GM12874 (cell line): ENCODE data around the gene DLEU7.

Experiments
- TF ChIP-seq, protein P1 (sequence below): IDR thresholded peaks from 2 replicates; pipeline ENCODE4 v1.5.1; 2011; ENCODE audit warnings: low read depth, mild to moderate bottlenecking, control low read depth, low read length, moderate library complexity; ENCODE audit not compliant: insufficient read depth

Gene DLEU7

DNA sequence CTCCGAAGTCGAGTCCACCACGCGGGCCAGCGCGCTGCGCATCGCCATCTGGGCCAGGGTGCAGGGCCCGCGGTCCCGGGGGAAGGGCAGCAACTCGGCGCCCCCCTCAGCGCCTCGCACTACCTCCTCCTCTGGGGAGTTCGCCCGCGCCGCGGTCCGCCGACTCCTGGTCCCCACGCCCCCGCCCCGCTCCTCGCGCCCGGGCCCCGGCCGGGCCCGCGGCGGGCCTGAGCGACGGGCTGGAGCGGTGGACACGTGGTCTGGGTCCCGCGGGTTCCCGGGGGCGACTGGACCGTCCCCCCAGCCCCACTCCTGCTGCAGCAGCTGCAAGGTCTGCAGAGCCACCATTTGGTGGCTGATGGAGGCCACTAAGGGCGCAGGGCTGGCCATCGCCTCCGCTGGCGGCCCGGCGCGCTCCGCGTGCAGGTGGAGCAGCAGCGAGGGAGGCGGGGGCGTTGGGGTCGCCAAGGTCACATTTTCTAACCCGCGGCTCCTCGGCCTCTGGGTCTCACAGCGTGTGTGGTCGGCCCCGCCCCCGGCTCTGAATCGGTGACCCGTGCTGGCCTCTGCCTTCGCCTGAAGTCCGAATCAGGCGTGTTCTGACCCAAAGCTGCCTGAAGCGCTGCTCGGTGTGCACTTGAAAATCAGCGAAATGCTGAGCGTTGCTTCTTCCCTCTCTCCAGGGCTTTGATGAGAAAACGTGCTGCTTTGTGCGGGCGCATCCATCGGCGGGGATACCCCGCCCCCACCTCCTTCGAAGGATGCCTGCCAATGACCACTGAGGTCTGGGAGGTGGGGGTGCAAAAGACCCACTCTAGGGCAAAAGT, at the start of gene DLEU7:
Gene DLEU7, minus strand, starts transcription at position 436 of the 827 bp plus-strand sequence. Its CDS starts 46 bp downstream, at position 390.
- TF ChIP-seq, protein P1, sequence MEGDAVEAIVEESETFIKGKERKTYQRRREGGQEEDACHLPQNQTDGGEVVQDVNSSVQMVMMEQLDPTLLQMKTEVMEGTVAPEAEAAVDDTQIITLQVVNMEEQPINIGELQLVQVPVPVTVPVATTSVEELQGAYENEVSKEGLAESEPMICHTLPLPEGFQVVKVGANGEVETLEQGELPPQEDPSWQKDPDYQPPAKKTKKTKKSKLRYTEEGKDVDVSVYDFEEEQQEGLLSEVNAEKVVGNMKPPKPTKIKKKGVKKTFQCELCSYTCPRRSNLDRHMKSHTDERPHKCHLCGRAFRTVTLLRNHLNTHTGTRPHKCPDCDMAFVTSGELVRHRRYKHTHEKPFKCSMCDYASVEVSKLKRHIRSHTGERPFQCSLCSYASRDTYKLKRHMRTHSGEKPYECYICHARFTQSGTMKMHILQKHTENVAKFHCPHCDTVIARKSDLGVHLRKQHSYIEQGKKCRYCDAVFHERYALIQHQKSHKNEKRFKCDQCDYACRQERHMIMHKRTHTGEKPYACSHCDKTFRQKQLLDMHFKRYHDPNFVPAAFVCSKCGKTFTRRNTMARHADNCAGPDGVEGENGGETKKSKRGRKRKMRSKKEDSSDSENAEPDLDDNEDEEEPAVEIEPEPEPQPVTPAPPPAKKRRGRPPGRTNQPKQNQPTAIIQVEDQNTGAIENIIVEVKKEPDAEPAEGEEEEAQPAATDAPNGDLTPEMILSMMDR: no peak

DNA sequence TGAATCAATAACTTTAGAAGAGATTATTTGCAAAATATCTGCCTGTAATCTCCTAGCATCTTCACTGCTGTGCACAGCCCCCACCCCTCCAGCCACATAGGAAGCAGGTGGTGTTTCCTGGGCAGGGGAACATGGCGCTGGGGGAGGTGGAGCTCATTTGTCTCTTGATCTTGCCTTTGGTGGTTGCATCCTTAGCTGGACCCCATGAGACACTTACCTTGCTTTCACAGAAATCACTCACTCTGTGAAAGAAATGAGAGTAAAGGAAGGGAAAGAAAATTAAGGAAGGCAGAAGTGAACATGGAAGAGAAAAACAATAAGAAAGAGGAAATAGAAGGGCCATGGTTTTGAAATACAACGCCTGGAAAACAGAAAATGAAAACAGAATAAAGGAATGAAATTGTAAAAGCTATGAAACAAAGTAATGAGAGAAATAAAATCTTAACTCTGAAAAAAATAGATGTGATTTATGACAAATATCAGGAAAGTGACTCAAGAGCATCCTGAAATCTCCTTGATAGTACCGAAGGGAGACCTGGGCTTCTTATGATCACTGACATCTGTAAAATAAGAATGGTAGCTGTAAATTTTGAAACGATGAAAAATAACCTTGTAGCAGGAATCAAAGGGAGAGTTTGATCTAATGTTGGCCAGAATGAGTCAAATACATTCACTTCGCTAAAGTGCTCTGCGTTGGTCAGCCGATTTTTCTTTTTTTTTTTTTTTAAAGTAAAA, 48.9 kb upstream of the DLEU7 start:
- TF ChIP-seq, protein P1: no peak

DNA sequence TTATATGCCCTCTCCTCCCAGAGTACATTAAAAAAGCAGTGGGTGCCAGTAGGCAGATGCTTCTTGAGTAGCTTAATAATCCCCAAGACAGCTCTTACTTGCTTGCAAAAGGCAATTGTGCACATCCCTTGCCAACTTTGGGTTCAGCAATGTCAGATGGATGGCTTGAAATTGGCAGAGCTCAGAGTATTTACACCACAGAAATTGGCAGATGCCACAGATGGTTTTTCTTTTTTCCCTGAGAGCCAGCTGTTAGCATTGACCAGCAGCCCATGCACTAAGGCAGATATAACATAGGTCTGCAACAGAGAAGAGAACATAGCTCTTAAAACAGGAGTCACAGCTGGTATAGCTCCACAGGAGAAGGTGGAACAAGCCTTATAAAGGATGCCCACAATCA, 47.7 kb upstream of the DLEU7 start:
- TF ChIP-seq, protein P1: no peak

DNA sequence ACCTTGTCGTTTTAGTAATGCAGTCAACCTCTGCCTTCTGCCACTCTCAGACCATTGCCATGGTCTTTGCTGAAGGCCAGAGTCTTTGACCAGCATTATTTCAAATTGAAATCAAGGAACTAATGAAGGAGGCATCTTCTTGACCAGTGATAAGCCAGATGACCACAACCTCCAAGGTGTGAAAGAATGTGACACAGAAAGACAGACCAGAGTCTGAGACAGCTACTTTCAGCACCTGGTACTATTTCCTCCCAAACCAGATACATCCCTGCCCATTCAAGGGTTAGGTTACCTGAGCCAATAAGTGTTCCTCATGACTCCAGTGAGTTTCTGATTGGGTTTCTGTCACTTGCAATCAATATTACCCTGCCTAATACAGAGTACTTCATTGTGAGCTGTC, 45.8 kb upstream of the DLEU7 start:
- TF ChIP-seq, protein P1: no peak

DNA sequence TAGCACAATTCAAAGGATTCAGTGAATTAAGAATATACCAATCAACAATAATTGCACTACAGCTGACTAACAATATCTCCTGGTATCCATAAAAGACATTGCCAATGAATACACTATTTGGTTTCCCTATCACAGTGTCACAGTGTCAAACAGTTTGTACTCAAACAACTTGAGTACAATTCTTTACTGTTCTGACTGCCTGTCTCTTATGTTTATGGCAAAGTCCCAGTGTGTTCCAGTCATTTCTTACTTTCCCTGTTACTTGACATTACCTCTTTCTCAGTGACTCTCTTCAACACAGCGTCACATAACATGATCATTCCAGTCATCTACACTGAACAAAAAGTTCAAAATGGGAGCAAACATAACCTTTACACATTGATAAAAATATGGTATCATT, 44.9 kb upstream of the DLEU7 start:
- TF ChIP-seq, protein P1: no peak

DNA sequence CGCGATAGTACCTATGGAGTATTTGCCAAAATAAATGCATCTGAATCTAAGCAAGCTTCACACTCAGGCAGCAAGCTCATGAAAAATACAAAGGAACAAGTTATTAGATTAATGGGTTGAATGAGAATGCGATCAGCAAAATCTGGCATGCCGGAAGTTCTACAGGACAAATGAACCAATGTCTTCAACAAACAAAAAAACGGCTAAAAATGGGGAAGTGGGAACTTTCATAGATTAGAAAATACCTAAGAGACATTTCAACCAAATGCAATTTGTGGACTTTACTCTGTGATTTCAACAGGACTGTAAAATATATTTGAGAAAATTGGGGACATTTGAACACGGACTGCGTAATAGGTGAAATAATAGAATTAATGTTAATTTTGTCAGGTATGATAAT, 43.7 kb upstream of the DLEU7 start:
- TF ChIP-seq, protein P1: no peak

DNA sequence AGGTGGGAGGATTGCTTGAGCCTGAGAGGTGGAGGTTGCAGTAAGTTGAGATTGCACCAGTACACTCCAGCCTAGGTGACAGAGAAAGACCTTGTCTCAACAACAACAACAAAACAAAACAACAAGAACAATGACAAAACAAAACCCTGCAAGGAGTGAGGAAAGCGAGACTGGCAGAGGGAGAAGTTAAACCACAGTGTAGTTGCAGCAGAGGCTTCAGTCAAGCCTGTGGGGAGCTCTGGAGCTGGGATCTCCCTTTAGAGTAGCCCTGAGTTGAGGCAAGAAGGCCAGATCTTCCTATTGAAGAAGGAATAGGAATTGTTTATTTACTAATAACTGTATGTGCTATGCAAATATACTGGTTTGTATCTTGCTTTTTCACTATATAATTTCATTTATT, 40.8 kb upstream of the DLEU7 start:
- TF ChIP-seq, protein P1: no peak
